ENCODE data around the gene YJEFN3. TPM values are rescaled to one million over a fixed set of nuclear protein-coding genes. Genes with fewer than 3 reads are reported as not detected.

The YJEFN3 gene
- total and polyA plus RNA-seq, 2 of the 8 experiments (the other 6 are each of a cell fraction or from before 2014, with no cell fraction given), result 5.7 to 9.4 TPM

GRCh38 chr19:19544954-19545591 is 16.4 kb downstream of the YJEFN3 start:
- CTCF ChIA-PET (ENCODE audit: partially characterized antibody), result interaction anchor here (1.1 to 15.7 kb wide), 2 partner anchors 19 to 37 kb away, joined by 3 to 223 read pairs; no protein-coding TSS in a partner anchor
- DNase-seq (ENCODE audit: low read depth in 1 of 2, low spot score in 2 of 2), result no peak

More at GRCh38 chr19:19544954-19545591, 16.4 kb downstream of the YJEFN3 start:
- H3K18ac ChIP-seq (ENCODE audit: extremely low read depth, low read length), result no peak overlapping the region
- POLR2A ChIA-PET (ENCODE audit: partially characterized antibody), result interaction anchor here (1.0 to 1.5 kb wide), 2 partner anchors 10 to 83 kb away, joined by 3 to 4 read pairs; no protein-coding TSS in a partner anchor
- TF ChIP-seq KDM5A (IDR thresholded peaks at IDR 0.05; ENCODE audit: low read length), result no peak
- TF ChIP-seq CREB1 (IDR thresholded peaks at IDR 0.05), result no peak
- no peak for TF ChIP-seq POU5F1 (IDR thresholded peaks at IDR 0.05; ENCODE audit: low read depth, low read length)
- TF ChIP-seq CEBPB (IDR thresholded peaks at IDR 0.05; ENCODE audit: low read depth, low read length), result no peak
- no peak overlapping the region for H4K5ac ChIP-seq (ENCODE audit: insufficient read length, low read depth, low read length)
- H3K23me2 ChIP-seq (ENCODE audit: low read depth, low read length), result peaks cover 3% of the 10 kb centered on the region; the same call in 1 of the 2 replicates
- no peak overlapping the region for H3K9ac ChIP-seq (replicated peaks in 1 of 4; ENCODE audit: extremely low read depth in 1 of 4, low read depth in 3 of 4, low read length in 3 of 4)
- no peak overlapping the region for H2BK120ac ChIP-seq (replicated peaks; ENCODE audit: low read depth, low read length)
- H3K4me1 ChIP-seq (replicated peaks in 1 of 4; ENCODE audit: control insufficient read depth in 3 of 4, insufficient read depth in 4 of 4, low read length in 3 of 4), result peaks cover 0 to 3% (median 0%) of the 10 kb centered on the region in 4 experiments; a peak in 3 of 7 replicates
- H3K14ac ChIP-seq (ENCODE audit: insufficient read length), result no peak overlapping the region
- H2BK15ac ChIP-seq (ENCODE audit: low read length), result no peak overlapping the region
- H3K36me3 ChIP-seq (ENCODE audit: control insufficient read depth in 2 of 4, insufficient read depth in 4 of 4, low read length in 3 of 4), result no peaks in the 10 kb centered on the region
- no peak overlapping the region for H2BK12ac ChIP-seq (ENCODE audit: low read depth, low read length)
- no peaks in the 10 kb centered on the region for H3K79me1 ChIP-seq (ENCODE audit: low read depth, low read length)
- peaks cover 0 to 1% of the 10 kb centered on the region in 2 experiments for H4K20me1 ChIP-seq (replicated peaks in 1 of 2; ENCODE audit: control insufficient read depth in 1 of 2, insufficient read depth in 2 of 2, low read length in 2 of 2)
- no peak overlapping the region for H4K91ac ChIP-seq (replicated peaks; ENCODE audit: insufficient read length, low read length)
- H3K4ac ChIP-seq (replicated peaks; ENCODE audit: insufficient read length, low read depth, low read length), result no peak overlapping the region
- H2AFZ ChIP-seq (ENCODE audit: low read length), result no peak overlapping the region
- no peak overlapping the region for H3K23ac ChIP-seq (ENCODE audit: insufficient read length)
- no peak overlapping the region for H2BK5ac ChIP-seq (ENCODE audit: low read depth, low read length)
- FAIRE-seq, result no peak
- 92% methylated on average over 37 of the region's 53 CpGs; no CpG with 5 or more reads in 1 of the 2 experiments for WGBS, 2 experiments (ENCODE audit: extremely low coverage in 1 of 2, insufficient coverage in 1 of 2, insufficient read length in 1 of 2, insufficient replicate concordance in 2 of 2, low coverage in 1 of 2, low lambda C conversion rate in 2 of 2, missing lambda C conversion rate in 1 of 2)
- H4K8ac ChIP-seq (ENCODE audit: extremely low read depth, insufficient read depth, low read length), result no peak overlapping the region
- peaks cover 0 to 1% of the 10 kb centered on the region in 2 experiments; a peak in 1 of 4 replicates for H3K9me3 ChIP-seq (ENCODE audit: insufficient read depth in 2 of 2, low read depth in 1 of 2, low read length in 1 of 2)
- H2AK5ac ChIP-seq (ENCODE audit: low read depth, low read length), result no peak overlapping the region
- H3K27me3 ChIP-seq (replicated peaks in 1 of 4; ENCODE audit: control insufficient read depth in 3 of 4, extremely low read depth in 1 of 4, insufficient read depth in 3 of 4, low read length in 3 of 4), result peaks cover 1 to 5% (median 3%) of the 10 kb centered on the region in 4 experiments
- H3K4me3 ChIP-seq (ENCODE audit: extremely low read depth in 1 of 4, insufficient read depth in 2 of 4, low read depth in 3 of 4, low read length in 4 of 4), result no peak overlapping the region
- H3K27ac ChIP-seq (ENCODE audit: low read depth, low read length), result no peak overlapping the region
- H3K79me2 ChIP-seq (ENCODE audit: control insufficient read depth in 1 of 2, insufficient read depth in 2 of 2, low read length in 2 of 2), result no peaks in the 10 kb centered on the region
- no peak overlapping the region for H2BK20ac ChIP-seq (ENCODE audit: low read length)
- no peak overlapping the region for H3K56ac ChIP-seq (replicated peaks; ENCODE audit: insufficient read length, low read depth, low read length)
- no peak overlapping the region for H3K4me2 ChIP-seq (ENCODE audit: insufficient read depth in 1 of 2, low read depth in 2 of 2, low read length in 2 of 2)

All from H1 (cell line).